ENCODE measurements around the gene SP140.
"Not testable (repeated sequence)": the region's sequence is repeated elsewhere in the genome, so short reads cannot be mapped to it uniquely, and the experiment has no call there.

Gene SP140

GRCh38 chr2:230246206-230246605 is 20.7 kb downstream of the SP140 start:
- H3K4me3 Mint-ChIP-seq = no peak overlapping the region
- no peaks in the 10 kb centered on the region for H3K9me3 Mint-ChIP-seq (ENCODE audit: low read depth)
- peaks cover 15% of the 10 kb centered on the region for H3K36me3 Mint-ChIP-seq
- no peak overlapping the region for H3K27ac Mint-ChIP-seq
- H3K4me1 Mint-ChIP-seq (ENCODE audit: low read depth) = no peaks in the 10 kb centered on the region
- H3K27me3 Mint-ChIP-seq = no peaks in the 10 kb centered on the region

- Mint-ChIP-seq H3K27ac (no peak overlapping the region), H3K4me3 (no peak overlapping the region)
These were observed 24.7 kb downstream of the SP140 start for GRCh38 chr2:230250231-230250630.

GRCh38 chr2:230254152-230254881 is 28.8 kb downstream of the SP140 start:
- Mint-ChIP-seq H3K27ac (no peak overlapping the region), H3K27me3 (no peaks in the 10 kb centered on the region), H3K4me1 (ENCODE audit: low read depth) (peaks cover 11% of the 10 kb centered on the region), H3K4me3 (no peak overlapping the region), H3K36me3 (peaks cover 9% of the 10 kb centered on the region), H3K9me3 (ENCODE audit: low read depth) (no peaks in the 10 kb centered on the region)

More at GRCh38 chr2:230250231-230250630, 24.7 kb downstream of the SP140 start:
- no peaks in the 10 kb centered on the region for H3K4me1 Mint-ChIP-seq (ENCODE audit: low read depth)
- no peaks in the 10 kb centered on the region for H3K27me3 Mint-ChIP-seq
- no peaks in the 10 kb centered on the region for H3K9me3 Mint-ChIP-seq (ENCODE audit: low read depth)
- H3K36me3 Mint-ChIP-seq = no peaks in the 10 kb centered on the region

GRCh38 chr2:230256733-230257332 is 31.3 kb downstream of the SP140 start:
- Mint-ChIP-seq H3K4me3 (no peak overlapping the region), H3K27ac (peak overlapping the region; percentile 88), H3K27me3 (no peaks in the 10 kb centered on the region), H3K4me1 (ENCODE audit: low read depth) (peaks cover 28% of the 10 kb centered on the region), H3K36me3 (peaks cover 26% of the 10 kb centered on the region), H3K9me3 (ENCODE audit: low read depth) (no peaks in the 10 kb centered on the region)

GRCh38 chr2:230258483-230258882 is 32.9 kb downstream of the SP140 start:
- H3K4me1 Mint-ChIP-seq (ENCODE audit: low read depth) = peaks cover 44% of the 10 kb centered on the region
- H3K9me3 Mint-ChIP-seq (ENCODE audit: low read depth) = peaks cover 4% of the 10 kb centered on the region
- H3K27me3 Mint-ChIP-seq = no peaks in the 10 kb centered on the region
- no peak overlapping the region for H3K27ac Mint-ChIP-seq
- no peak overlapping the region for H3K4me3 Mint-ChIP-seq
- peaks cover 33% of the 10 kb centered on the region for H3K36me3 Mint-ChIP-seq

- Mint-ChIP-seq H3K9me3 (ENCODE audit: low read depth) (peaks cover 4% of the 10 kb centered on the region), H3K36me3 (peaks cover 39% of the 10 kb centered on the region), H3K27me3 (no peaks in the 10 kb centered on the region), H3K4me3 (peak overlapping the region; percentile 65), H3K4me1 (ENCODE audit: low read depth) (peaks cover 45% of the 10 kb centered on the region), H3K27ac (peak overlapping the region; percentile 84)
These were observed 36.7 kb downstream of the SP140 start for GRCh38 chr2:230262246-230262645.

GRCh38 chr2:230264945-230265344 is 39.4 kb downstream of the SP140 start:
- H3K4me3 Mint-ChIP-seq; H3K27me3 Mint-ChIP-seq; H3K9me3 Mint-ChIP-seq (ENCODE audit: low read depth); H3K27ac Mint-ChIP-seq: not testable (repeated sequence)
- Mint-ChIP-seq H3K36me3 (peaks cover 41% of the 10 kb centered on the region), H3K4me1 (ENCODE audit: low read depth) (peaks cover 53% of the 10 kb centered on the region)

- Mint-ChIP-seq H3K9me3 (ENCODE audit: low read depth) (peaks cover 7% of the 10 kb centered on the region), H3K27me3 (no peaks in the 10 kb centered on the region), H3K4me3 (no peak overlapping the region), H3K36me3 (peaks cover 39% of the 10 kb centered on the region), H3K4me1 (ENCODE audit: low read depth) (peaks cover 38% of the 10 kb centered on the region), H3K27ac (no peak overlapping the region)
These were observed 41.1 kb downstream of the SP140 start for GRCh38 chr2:230266638-230267037.

GRCh38 chr2:230267059-230267458 is 41.5 kb downstream of the SP140 start:
- Mint-ChIP-seq H3K36me3 (peaks cover 40% of the 10 kb centered on the region), H3K27me3 (no peaks in the 10 kb centered on the region), H3K4me1 (ENCODE audit: low read depth) (peaks cover 34% of the 10 kb centered on the region), H3K9me3 (ENCODE audit: low read depth) (peaks cover 8% of the 10 kb centered on the region), H3K27ac (no peak overlapping the region), H3K4me3 (no peak overlapping the region)

- H3K4me1 Mint-ChIP-seq (ENCODE audit: low read depth) = peaks cover 29% of the 10 kb centered on the region
- H3K4me3 Mint-ChIP-seq = no peak overlapping the region
- peaks cover 39% of the 10 kb centered on the region for H3K36me3 Mint-ChIP-seq
- H3K27ac Mint-ChIP-seq = no peak overlapping the region
- no peaks in the 10 kb centered on the region for H3K27me3 Mint-ChIP-seq
- H3K9me3 Mint-ChIP-seq (ENCODE audit: low read depth) = peaks cover 7% of the 10 kb centered on the region
These were observed 42.0 kb downstream of the SP140 start for GRCh38 chr2:230267556-230267955.

GRCh38 chr2:230268606-230269243 is 43.2 kb downstream of the SP140 start:
- no peak overlapping the region for H3K4me3 Mint-ChIP-seq
- H3K36me3 Mint-ChIP-seq = peaks cover 40% of the 10 kb centered on the region
- H3K9me3 Mint-ChIP-seq (ENCODE audit: low read depth) = peaks cover 7% of the 10 kb centered on the region
- H3K4me1 Mint-ChIP-seq (ENCODE audit: low read depth) = peaks cover 19% of the 10 kb centered on the region
- peak overlapping the region; percentile 6 for H3K27ac Mint-ChIP-seq
- H3K27me3 Mint-ChIP-seq = no peaks in the 10 kb centered on the region

GRCh38 chr2:230269715-230270114 is 44.2 kb downstream of the SP140 start:
- H3K36me3 Mint-ChIP-seq = peaks cover 38% of the 10 kb centered on the region
- no peak overlapping the region for H3K4me3 Mint-ChIP-seq
- peaks cover 7% of the 10 kb centered on the region for H3K9me3 Mint-ChIP-seq (ENCODE audit: low read depth)
- H3K27me3 Mint-ChIP-seq = no peaks in the 10 kb centered on the region
- H3K4me1 Mint-ChIP-seq (ENCODE audit: low read depth) = peaks cover 13% of the 10 kb centered on the region
- no peak overlapping the region for H3K27ac Mint-ChIP-seq

GRCh38 chr2:230282936-230283335 is 57.4 kb downstream of the SP140 start:
- H3K4me3 Mint-ChIP-seq = no peak overlapping the region
- H3K27me3 Mint-ChIP-seq = no peaks in the 10 kb centered on the region
- H3K36me3 Mint-ChIP-seq = peaks cover 33% of the 10 kb centered on the region
- H3K27ac Mint-ChIP-seq = no peak overlapping the region
- peaks cover 2% of the 10 kb centered on the region for H3K4me1 Mint-ChIP-seq (ENCODE audit: low read depth)
- no peaks in the 10 kb centered on the region for H3K9me3 Mint-ChIP-seq (ENCODE audit: low read depth)

- H3K27me3 Mint-ChIP-seq = no peaks in the 10 kb centered on the region
- no peaks in the 10 kb centered on the region for H3K9me3 Mint-ChIP-seq (ENCODE audit: low read depth)
- peaks cover 43% of the 10 kb centered on the region for H3K36me3 Mint-ChIP-seq
- H3K27ac Mint-ChIP-seq = no peak overlapping the region
- H3K4me3 Mint-ChIP-seq = no peak overlapping the region
- peaks cover 9% of the 10 kb centered on the region for H3K4me1 Mint-ChIP-seq (ENCODE audit: low read depth)
These were observed 60.5 kb downstream of the SP140 start for GRCh38 chr2:230286048-230286447.

- H3K27me3 Mint-ChIP-seq; H3K9me3 Mint-ChIP-seq (ENCODE audit: low read depth); H3K4me3 Mint-ChIP-seq; H3K27ac Mint-ChIP-seq; H3K4me1 Mint-ChIP-seq (ENCODE audit: low read depth): not testable (repeated sequence)
- H3K36me3 Mint-ChIP-seq = peaks cover 45% of the 10 kb centered on the region
These were observed 63.8 kb downstream of the SP140 start for GRCh38 chr2:230289311-230289710.

Measured in activated naive CD8-positive, alpha-beta T cell (primary cell).